Measurements from ENCODE around the gene ERI3.

ERI3 gene

DNA sequence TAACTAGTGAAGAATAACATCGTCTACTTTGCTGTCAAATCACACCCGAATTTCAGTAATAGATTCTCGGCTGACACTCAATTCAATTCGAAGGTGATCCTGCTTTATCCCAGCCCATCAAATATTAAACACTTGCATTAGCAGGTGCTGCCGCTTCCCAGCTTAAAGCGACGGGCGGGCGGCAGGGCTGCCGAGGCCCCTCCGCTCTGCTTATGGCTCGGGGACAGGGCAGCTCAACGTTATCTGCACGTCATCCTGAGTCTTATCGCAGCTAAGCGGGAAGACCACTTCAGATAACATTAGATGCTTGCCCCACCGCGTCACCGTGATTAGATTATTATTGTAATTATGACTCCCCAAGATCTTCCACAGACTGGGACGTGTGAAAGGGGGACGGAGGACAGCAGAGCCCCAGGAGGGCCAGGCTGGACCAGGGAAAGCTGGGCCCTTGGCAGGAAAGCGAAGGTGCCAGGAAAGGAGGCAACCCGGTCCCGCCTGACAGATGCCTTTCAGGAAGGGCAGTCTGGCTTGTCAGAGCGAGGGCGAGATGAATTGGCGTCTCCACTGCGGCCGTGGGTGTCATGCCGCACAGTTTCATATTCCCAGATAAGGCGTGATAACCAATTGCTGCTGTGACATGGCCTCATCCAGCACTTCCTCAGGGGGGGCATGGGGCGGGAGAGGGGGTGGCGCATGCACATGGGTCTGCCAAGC, 104.8 kb downstream of the ERI3 start:
- Histone ChIP-seq H3K4me3 (ENCODE audit: low read depth in 1 of 2, low read length in 1 of 2) (no peak overlapping the region), H3K9me3 (no peaks in the 10 kb centered on the region), H3K36me3 (no peaks in the 10 kb centered on the region), H3K4me1 (ENCODE audit: control insufficient read depth in 1 of 2, insufficient read depth in 1 of 2, low read depth in 1 of 2, low read length in 1 of 2) (no peaks in the 10 kb centered on the region), H3K27ac (no peak overlapping the region), H3K27me3 (no peaks in the 10 kb centered on the region)
- TF ChIP-seq, protein P1, sequence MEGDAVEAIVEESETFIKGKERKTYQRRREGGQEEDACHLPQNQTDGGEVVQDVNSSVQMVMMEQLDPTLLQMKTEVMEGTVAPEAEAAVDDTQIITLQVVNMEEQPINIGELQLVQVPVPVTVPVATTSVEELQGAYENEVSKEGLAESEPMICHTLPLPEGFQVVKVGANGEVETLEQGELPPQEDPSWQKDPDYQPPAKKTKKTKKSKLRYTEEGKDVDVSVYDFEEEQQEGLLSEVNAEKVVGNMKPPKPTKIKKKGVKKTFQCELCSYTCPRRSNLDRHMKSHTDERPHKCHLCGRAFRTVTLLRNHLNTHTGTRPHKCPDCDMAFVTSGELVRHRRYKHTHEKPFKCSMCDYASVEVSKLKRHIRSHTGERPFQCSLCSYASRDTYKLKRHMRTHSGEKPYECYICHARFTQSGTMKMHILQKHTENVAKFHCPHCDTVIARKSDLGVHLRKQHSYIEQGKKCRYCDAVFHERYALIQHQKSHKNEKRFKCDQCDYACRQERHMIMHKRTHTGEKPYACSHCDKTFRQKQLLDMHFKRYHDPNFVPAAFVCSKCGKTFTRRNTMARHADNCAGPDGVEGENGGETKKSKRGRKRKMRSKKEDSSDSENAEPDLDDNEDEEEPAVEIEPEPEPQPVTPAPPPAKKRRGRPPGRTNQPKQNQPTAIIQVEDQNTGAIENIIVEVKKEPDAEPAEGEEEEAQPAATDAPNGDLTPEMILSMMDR (IDR thresholded peaks at IDR 0.05), result no peak

GRCh38 chr1:44249543-44249942, 105.5 kb downstream of the ERI3 start:
- Histone ChIP-seq H3K9me3 (no peaks in the 10 kb centered on the region), H3K36me3 (no peaks in the 10 kb centered on the region), H3K27me3 (no peaks in the 10 kb centered on the region), H3K27ac (no peak overlapping the region), H3K4me3 (ENCODE audit: low read depth in 1 of 2, low read length in 1 of 2) (no peak overlapping the region), H3K4me1 (ENCODE audit: control insufficient read depth in 1 of 2, insufficient read depth in 1 of 2, low read depth in 1 of 2, low read length in 1 of 2) (no peaks in the 10 kb centered on the region)
- TF ChIP-seq, protein P1 (IDR thresholded peaks at IDR 0.05), result no peak

GRCh38 chr1:44246806-44247205, 108.3 kb downstream of the ERI3 start:
- H3K36me3 ChIP-seq, result no peaks in the 10 kb centered on the region
- H3K27ac ChIP-seq, result no peak overlapping the region
- no peak overlapping the region for H3K4me3 ChIP-seq (ENCODE audit: low read depth in 1 of 2, low read length in 1 of 2)
- H3K9me3 ChIP-seq, result no peaks in the 10 kb centered on the region
- no peaks in the 10 kb centered on the region for H3K4me1 ChIP-seq (ENCODE audit: control insufficient read depth in 1 of 2, insufficient read depth in 1 of 2, low read depth in 1 of 2, low read length in 1 of 2)
- TF ChIP-seq, protein P1 (IDR thresholded peaks at IDR 0.05), result no peak
- no peaks in the 10 kb centered on the region for H3K27me3 ChIP-seq

GRCh38 chr1:44244986-44245385, 110.1 kb downstream of the ERI3 start:
- no peaks in the 10 kb centered on the region for H3K36me3 ChIP-seq
- no peak overlapping the region for H3K4me3 ChIP-seq (ENCODE audit: low read depth in 1 of 2, low read length in 1 of 2)
- TF ChIP-seq, protein P1 (IDR thresholded peaks at IDR 0.05), result no peak
- H3K9me3 ChIP-seq, result no peaks in the 10 kb centered on the region
- H3K27ac ChIP-seq, result no peak overlapping the region
- no peaks in the 10 kb centered on the region for H3K27me3 ChIP-seq
- no peaks in the 10 kb centered on the region for H3K4me1 ChIP-seq (ENCODE audit: control insufficient read depth in 1 of 2, insufficient read depth in 1 of 2, low read depth in 1 of 2, low read length in 1 of 2)

- TF ChIP-seq, protein P1 (IDR thresholded peaks at IDR 0.05), result no peak
- Histone ChIP-seq H3K9me3 (no peaks in the 10 kb centered on the region), H3K4me3 (ENCODE audit: low read depth in 1 of 2, low read length in 1 of 2) (no peak overlapping the region), H3K27ac (no peak overlapping the region), H3K4me1 (ENCODE audit: control insufficient read depth in 1 of 2, insufficient read depth in 1 of 2, low read depth in 1 of 2, low read length in 1 of 2) (no peaks in the 10 kb centered on the region), H3K36me3 (no peaks in the 10 kb centered on the region), H3K27me3 (no peaks in the 10 kb centered on the region)
These were observed 111.1 kb downstream of the ERI3 start for GRCh38 chr1:44243782-44244495.
